ENCODE measurements around the gene URB2.

The URB2 gene

DNA sequence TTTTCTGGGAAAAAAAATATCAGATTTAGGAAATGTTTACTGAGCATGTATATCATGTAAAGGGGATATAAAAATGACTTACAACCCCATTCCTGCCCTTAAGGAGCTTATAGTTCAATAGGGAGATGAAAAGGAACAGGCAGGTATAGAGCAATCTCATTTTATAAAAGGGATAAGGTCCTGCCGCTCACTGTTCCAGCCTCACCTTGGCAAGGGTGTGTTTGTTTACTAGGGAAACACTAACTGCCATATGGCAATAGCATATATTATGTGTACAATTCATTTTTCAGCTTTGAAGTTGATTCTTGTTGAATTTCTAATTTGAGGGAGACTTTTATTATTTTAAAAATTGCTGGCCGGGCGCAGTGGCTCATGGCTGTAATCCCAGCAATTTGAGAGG lies 25.5 kb downstream of the URB2 start:
- Mint-ChIP-seq H3K4me1 (no peaks in the 10 kb centered on the region), H3K27me3 (ENCODE audit: low read depth, poor library complexity) (no peaks in the 10 kb centered on the region), H3K27ac (no peak overlapping the region), H3K4me3 (no peak overlapping the region), H3K36me3 (ENCODE audit: low read depth) (peaks cover 35% of the 10 kb centered on the region), H3K9me3 (no peaks in the 10 kb centered on the region)
- no peak for TF ChIP-seq CTCF (IDR thresholded peaks at IDR 0.05)
- DNase-seq, result no peak

GRCh38 chr1:229653420-229653819 lies 27.4 kb downstream of the URB2 start:
- Mint-ChIP-seq H3K27me3 (ENCODE audit: low read depth, poor library complexity) (no peaks in the 10 kb centered on the region), H3K27ac (no peak overlapping the region), H3K9me3 (no peaks in the 10 kb centered on the region), H3K4me3 (no peak overlapping the region), H3K4me1 (no peaks in the 10 kb centered on the region), H3K36me3 (ENCODE audit: low read depth) (peaks cover 24% of the 10 kb centered on the region)
- DNase-seq, result no peak
- TF ChIP-seq CTCF (IDR thresholded peaks at IDR 0.05), result no peak

DNA sequence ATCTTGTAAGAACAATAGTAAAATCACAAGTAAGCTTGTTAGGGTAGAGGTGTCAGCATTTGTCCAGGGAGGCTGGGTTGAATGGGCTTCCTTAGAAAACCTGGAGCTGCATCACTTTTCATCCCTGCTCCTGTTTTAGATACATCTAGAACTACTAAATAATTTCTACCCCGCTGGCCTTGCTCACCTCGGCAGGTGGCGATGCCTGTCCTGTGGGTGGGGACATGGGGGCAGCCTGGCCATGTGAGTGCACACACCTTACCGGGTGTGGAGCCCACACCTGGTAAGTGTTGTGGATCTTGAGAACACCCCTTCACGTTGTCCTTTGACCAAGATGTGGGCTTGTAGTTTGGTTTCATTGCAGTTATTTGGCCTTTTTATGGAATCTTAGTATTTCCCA lies 29.7 kb downstream of the URB2 start:
- no peak for TF ChIP-seq CTCF (IDR thresholded peaks at IDR 0.05)
- Mint-ChIP-seq H3K36me3 (ENCODE audit: low read depth) (peaks cover 36% of the 10 kb centered on the region), H3K27me3 (ENCODE audit: low read depth, poor library complexity) (no peaks in the 10 kb centered on the region), H3K9me3 (no peaks in the 10 kb centered on the region), H3K27ac (no peak overlapping the region), H3K4me3 (no peak overlapping the region), H3K4me1 (peaks cover under 1% of the 10 kb centered on the region)
- DNase-seq, result no peak

DNA sequence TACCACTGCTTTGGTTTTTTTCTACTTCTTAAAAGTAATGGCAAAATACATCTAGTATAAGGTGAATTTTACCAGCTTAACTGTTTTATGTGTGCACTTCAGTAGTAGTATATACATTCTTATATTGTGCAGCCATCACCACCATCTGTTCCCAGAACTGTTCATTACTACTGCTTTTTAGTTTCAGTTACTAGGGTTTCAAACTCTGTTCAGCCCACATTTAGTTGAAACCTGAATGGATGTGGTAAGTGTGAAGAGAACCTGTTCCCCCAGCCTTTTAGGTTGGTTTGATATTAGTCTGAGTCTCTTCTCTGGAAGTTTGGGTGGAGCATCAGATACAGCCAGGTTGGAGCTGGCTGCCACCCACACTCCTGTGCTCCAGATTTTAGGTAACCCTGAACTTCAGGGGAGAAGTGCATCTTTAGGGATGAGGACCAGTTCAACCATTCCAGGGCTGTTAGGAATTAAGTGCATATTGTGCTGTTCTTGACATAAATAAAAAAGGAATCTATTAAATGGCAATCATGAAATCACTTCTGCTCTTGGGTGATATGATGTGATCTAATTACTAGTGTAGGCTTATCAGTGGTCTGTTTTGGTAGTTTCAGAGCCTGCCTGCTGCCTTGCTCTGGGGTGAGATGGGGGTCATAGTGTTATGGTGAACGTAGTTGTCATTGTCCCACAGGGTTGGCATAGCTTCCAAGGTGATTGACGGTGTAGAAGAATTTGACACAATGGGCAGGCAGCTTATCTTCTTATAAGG lies 32.1 kb downstream of the URB2 start:
- DNase-seq, result no peak
- TF ChIP-seq CTCF (IDR thresholded peaks at IDR 0.05), result no peak
- Mint-ChIP-seq H3K9me3 (no peaks in the 10 kb centered on the region), H3K27me3 (ENCODE audit: low read depth, poor library complexity) (no peaks in the 10 kb centered on the region), H3K4me3 (no peak overlapping the region), H3K27ac (no peak overlapping the region), H3K36me3 (ENCODE audit: low read depth) (peaks cover 40% of the 10 kb centered on the region), H3K4me1 (peaks cover 8% of the 10 kb centered on the region)

- H3K4me1 Mint-ChIP-seq, result peaks cover 8% of the 10 kb centered on the region
- no peak overlapping the region for H3K4me3 Mint-ChIP-seq
- H3K9me3 Mint-ChIP-seq, result no peaks in the 10 kb centered on the region
- no peaks in the 10 kb centered on the region for H3K27me3 Mint-ChIP-seq (ENCODE audit: low read depth, poor library complexity)
- TF ChIP-seq CTCF (IDR thresholded peaks at IDR 0.05), result peak; percentile 91
- H3K36me3 Mint-ChIP-seq (ENCODE audit: low read depth), result peaks cover 28% of the 10 kb centered on the region
- H3K27ac Mint-ChIP-seq, result peak overlapping the region; percentile 85
- DNase-seq, result peak; percentile 89
Observed at GRCh38 chr1:229661022-229661877, 35.2 kb downstream of the URB2 start.

All from nephron progenitor cell (in vitro differentiated cells).